ENCODE measurements around the gene HSPA9. TPM values are rescaled to one million over a fixed set of nuclear protein-coding genes. Genes with fewer than 3 reads are reported as not detected.

Gene HSPA9
- total RNA-seq, 1 donor = 394 TPM

DNA sequence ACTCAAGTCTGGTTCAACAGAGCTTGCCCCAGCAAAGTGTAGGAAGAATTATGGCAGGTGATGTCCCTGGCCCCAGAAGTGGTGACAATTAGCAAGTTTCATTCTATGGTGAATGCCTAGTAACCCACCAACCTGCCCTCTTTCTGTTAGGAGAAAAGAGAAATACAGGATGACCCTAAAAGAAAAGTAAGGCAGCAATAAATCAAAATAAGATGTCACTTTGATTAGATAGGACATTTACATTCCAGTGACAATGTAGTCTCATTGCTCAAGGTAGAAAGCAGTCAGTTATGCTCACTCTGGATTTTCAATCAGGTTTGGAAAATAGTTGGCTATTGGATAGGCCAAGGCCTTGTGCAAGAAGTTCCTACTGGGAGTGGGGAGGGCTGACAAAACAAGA is 5.6 kb upstream of the HSPA9 start:
- TF ChIP-seq, protein P1, sequence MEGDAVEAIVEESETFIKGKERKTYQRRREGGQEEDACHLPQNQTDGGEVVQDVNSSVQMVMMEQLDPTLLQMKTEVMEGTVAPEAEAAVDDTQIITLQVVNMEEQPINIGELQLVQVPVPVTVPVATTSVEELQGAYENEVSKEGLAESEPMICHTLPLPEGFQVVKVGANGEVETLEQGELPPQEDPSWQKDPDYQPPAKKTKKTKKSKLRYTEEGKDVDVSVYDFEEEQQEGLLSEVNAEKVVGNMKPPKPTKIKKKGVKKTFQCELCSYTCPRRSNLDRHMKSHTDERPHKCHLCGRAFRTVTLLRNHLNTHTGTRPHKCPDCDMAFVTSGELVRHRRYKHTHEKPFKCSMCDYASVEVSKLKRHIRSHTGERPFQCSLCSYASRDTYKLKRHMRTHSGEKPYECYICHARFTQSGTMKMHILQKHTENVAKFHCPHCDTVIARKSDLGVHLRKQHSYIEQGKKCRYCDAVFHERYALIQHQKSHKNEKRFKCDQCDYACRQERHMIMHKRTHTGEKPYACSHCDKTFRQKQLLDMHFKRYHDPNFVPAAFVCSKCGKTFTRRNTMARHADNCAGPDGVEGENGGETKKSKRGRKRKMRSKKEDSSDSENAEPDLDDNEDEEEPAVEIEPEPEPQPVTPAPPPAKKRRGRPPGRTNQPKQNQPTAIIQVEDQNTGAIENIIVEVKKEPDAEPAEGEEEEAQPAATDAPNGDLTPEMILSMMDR (IDR thresholded peaks at IDR 0.05; ENCODE audit: insufficient read depth, low read length) = no peak
- H3K4me3 ChIP-seq (ENCODE audit: low read depth, low read length) = no peak overlapping the region
- DNase-seq (ENCODE audit: low read depth) = no peak

DNA sequence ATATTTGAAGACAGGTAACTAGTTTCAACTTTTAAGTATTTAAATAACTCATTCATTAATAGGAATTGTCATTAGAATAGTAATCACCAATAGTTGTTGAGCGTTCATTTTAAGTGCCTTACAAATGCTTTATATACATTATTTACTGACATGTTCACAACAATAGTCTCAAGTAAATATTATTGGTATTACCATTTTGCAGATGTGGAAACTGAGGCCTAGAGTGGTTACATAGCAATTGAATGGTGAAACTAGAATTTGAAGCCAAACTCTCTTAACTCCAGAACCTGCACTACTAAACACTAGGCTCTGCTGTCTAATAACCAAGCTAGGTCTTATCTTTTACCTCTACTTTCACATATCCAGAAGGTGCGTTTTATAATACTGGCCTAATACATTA is 4.8 kb upstream of the HSPA9 start:
- no peak for DNase-seq (ENCODE audit: low read depth)
- TF ChIP-seq, protein P1 (IDR thresholded peaks at IDR 0.05; ENCODE audit: insufficient read depth, low read length) = no peak
- H3K4me3 ChIP-seq (ENCODE audit: low read depth, low read length) = no peak overlapping the region

DNA sequence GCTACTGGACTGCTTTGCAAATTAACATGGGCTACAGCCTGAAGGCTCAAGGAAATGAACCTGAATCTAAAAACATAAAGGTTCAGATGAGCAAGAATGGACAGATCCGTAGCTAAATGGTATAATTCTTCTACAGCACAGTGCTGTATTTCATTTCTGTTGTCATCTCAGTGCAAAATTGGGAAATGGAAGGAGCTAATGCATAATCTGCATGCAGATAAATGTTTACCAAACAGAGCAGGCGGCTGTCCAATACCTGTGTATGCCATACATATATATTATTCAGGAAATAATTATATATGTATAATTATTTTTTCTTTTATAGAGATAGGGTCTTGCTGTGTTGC is 4.3 kb upstream of the HSPA9 start:
- no peak overlapping the region for H3K4me3 ChIP-seq (ENCODE audit: low read depth, low read length)
- TF ChIP-seq, protein P1 (IDR thresholded peaks at IDR 0.05; ENCODE audit: insufficient read depth, low read length) = no peak
- DNase-seq (ENCODE audit: low read depth) = no peak

DNA sequence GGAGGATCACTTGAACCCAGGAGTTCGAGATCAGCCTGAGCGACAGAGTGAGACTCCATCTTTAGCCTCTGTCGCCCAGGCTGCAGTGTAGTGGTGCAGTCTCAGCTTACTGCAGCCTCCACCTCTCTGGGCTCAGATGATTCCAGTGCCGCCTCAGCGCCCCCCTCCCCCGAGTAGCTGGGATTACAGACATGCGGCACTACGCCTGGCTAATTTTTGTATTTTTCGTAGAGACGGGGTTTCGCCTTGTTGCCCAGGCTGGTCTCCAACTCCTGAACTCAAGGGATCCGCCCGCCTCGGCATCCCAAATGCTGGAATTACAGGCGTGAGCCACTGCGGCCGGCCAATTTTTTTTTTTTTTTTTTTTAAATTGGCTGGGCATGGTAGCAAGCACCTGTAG is 2.3 kb upstream of the HSPA9 start:
- no peak for DNase-seq (ENCODE audit: low read depth)
- no peak overlapping the region for H3K4me3 ChIP-seq (ENCODE audit: low read depth, low read length)
- TF ChIP-seq, protein P1 (IDR thresholded peaks at IDR 0.05; ENCODE audit: insufficient read depth, low read length) = no peak

DNA sequence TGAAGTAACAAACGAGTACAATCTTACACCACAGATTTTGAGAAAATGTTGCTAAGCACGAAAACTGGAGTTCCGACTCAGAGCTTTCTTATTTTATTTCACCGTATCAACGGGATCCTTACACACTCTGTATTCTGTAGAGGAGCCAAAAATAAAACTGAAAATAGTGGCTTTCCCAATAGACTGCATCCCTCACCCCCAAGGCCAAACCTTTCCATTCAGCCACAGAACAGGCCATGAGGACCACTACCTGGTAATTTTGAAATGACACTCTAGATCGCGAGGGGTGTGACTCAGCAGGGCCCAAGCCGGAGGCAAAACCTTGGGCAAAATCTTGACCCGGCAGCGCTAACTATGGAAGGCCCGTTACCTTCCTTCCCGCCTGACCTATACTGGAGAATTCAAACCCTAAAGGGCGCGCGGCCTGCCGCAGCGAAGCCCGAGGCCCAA is 432 bp downstream of the HSPA9 start:
- TF ChIP-seq, protein P1 (IDR thresholded peaks at IDR 0.05; ENCODE audit: insufficient read depth, low read length) = no peak
- no peak for DNase-seq (ENCODE audit: low read depth)

DNA sequence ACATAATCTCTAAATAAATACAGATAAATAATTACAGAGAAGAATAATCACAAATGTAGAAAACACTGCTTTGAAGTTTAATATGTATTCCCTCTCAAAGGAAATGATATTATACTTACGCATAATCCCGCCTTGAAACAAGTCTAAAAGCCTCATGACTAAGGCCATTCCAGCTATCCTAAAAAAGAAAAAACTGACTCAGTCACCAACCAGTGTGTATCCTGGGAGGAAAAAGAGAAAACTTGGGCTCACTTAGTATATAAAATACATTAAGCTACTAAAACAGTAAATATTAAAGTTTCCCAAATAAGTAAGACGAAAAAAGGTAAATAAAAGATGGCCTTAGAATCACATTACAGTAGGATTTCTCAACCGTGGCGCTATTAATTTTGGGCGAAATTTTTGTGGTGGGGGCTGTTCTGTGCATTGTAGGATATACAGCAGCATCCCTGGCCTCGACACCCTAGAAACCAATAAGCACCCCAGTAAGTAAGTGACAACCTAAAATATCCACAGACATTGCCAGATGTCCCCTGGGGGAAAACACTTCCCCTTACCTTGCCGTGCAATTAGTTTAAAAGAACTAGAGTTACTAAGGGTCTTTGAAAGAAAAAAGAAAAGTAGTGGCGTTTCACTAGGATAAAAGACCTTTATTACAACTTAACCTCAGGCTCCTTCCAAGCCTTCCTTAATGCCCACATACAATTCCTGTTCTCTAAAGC is 1.1 kb downstream of the HSPA9 start:
- peak; percentile 36 for DNase-seq (ENCODE audit: low read depth)
- H3K4me3 ChIP-seq (ENCODE audit: low read depth, low read length) = peak overlapping the region; percentile 80
- TF ChIP-seq, protein P1 (IDR thresholded peaks at IDR 0.05; ENCODE audit: insufficient read depth, low read length) = no peak

More for the DNA sequence above, 432 bp downstream of the HSPA9 start:
- H3K4me3 ChIP-seq (ENCODE audit: low read depth, low read length) = peak overlapping the region; percentile 80

DNA sequence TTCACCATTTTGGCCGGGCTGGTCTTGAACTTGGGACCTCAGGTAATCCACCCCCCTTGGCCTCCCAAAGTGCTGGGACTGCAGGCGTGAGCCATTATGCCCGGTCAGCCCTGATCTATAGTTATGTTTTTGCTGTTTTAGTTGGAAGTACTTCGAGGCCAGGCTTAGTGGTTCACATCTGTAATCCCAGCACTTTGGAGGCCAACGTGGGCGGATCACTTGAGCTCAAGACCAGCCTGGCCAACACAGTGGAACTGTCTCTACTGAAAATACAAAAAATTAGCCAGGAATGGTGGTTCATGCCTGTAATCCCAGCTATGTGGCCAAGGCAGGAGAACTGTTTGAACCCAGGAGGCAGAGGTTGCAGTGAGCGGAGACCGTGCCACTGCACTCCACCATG is 2.0 kb downstream of the HSPA9 start:
- no peak for DNase-seq (ENCODE audit: low read depth)
- TF ChIP-seq, protein P1 (IDR thresholded peaks at IDR 0.05; ENCODE audit: insufficient read depth, low read length) = no peak
- H3K4me3 ChIP-seq (ENCODE audit: low read depth, low read length) = no peak overlapping the region
